HepG2 (cell line): ENCODE measurements around the gene BID. TPM values are rescaled to one million over a fixed set of nuclear protein-coding genes. Genes with fewer than 3 reads are reported as not detected.

ENCODE experiments used
- ARID2 ChIP-seq: sonication (generic); formaldehyde crosslinking; IDR thresholded peaks from 2 replicates; pipeline ENCODE4 v1.8.1; 2022; ENCODE audit warnings: mild to moderate bottlenecking, missing genetic modification reagents, borderline replicate concordance
- FOXP4 ChIP-seq: sonication (generic); formaldehyde crosslinking; IDR thresholded peaks from 2 replicates; pipeline ENCODE4 v1.4.0; 2020; ENCODE audit warnings: missing genetic modification reagents
- HHEX ChIP-seq: IDR thresholded peaks from 2 replicates; pipeline ENCODE4 v1.6.1; 2016; ENCODE audit warnings: control low read depth
- HNF4G ChIP-seq, 2 experiments: sonication (generic) in 1 of 2; formaldehyde crosslinking in 1 of 2; IDR thresholded peaks; 2 replicates each; pipeline versions ENCODE4 v1.4.0 to v1.6.1; 2011 to 2020; ENCODE audit warnings: borderline replicate concordance in 2 of 2, low read depth in 2 of 2, mild to moderate bottlenecking in 2 of 2, low read length in 1 of 2, missing genetic modification reagents in 1 of 2, moderate library complexity in 1 of 2
- MLXIP ChIP-seq: sonication (generic); formaldehyde crosslinking; IDR thresholded peaks from 2 replicates; pipeline ENCODE4 v1.9.0; 2021; ENCODE audit warnings: missing genetic modification reagents, borderline replicate concordance
- MXD1 ChIP-seq: sonication (generic); formaldehyde crosslinking; IDR thresholded peaks from 2 replicates; pipeline ENCODE4 v1.4.0; 2020; ENCODE audit warnings: mild to moderate bottlenecking, missing genetic modification reagents
- MXI1 ChIP-seq: IDR thresholded peaks from 3 replicates; pipeline ENCODE4 v1.6.1; 2012; ENCODE audit warnings: low read depth, low read length, inconsistent platforms, borderline replicate concordance
- PHF8 ChIP-seq: sonication (generic); formaldehyde crosslinking; IDR thresholded peaks from 2 replicates; pipeline ENCODE4 v1.5.0; 2020; ENCODE audit warnings: missing genetic modification reagents
- TGIF2 ChIP-seq: IDR thresholded peaks from 2 replicates; pipeline ENCODE4 v1.6.1; 2016; ENCODE audit warnings: control low read depth, missing compliant biosample characterization
- ZFP62 ChIP-seq: sonication (generic); formaldehyde crosslinking; IDR thresholded peaks from 2 replicates; pipeline ENCODE4 v1.4.0; 2020; ENCODE audit warnings: missing genetic modification reagents
- ZNF253 ChIP-seq: sonication (generic); formaldehyde crosslinking; IDR thresholded peaks from 2 replicates; pipeline ENCODE4 v1.8.0; 2022; ENCODE audit warnings: mild to moderate bottlenecking, missing genetic modification reagents, borderline replicate concordance
- ZNF264 ChIP-seq: sonication (generic); formaldehyde crosslinking; IDR thresholded peaks from 2 replicates; pipeline ENCODE4 v1.4.0; 2020; ENCODE audit warnings: missing genetic modification reagents
- ZNF318 ChIP-seq: sonication (generic); formaldehyde crosslinking; IDR thresholded peaks from 2 replicates; pipeline ENCODE4 v1.4.0; 2020; ENCODE audit warnings: mild to moderate bottlenecking, missing genetic modification reagents
- ZNF605 ChIP-seq: sonication (generic); formaldehyde crosslinking; IDR thresholded peaks from 2 replicates; pipeline ENCODE4 v1.8.0; 2022; ENCODE audit warnings: mild to moderate bottlenecking, missing genetic modification reagents
- polyA plus RNA-seq, 8 experiments: library from polyadenylated mRNA; depleted of rRNA in 3 of 8; stranded (reverse) in 7 of 8; unstranded in 1 of 8; fragments of >200 nt; fragmentation: Illumina TruSeq in 4 of 8; extraction: Trizol in 4 of 8; gene quantifications; 2 replicates each; pipeline versions ENCODE4 v1.2.1 to v1.2.3, GENCODE V29; 2011 to 2016; ENCODE audit warnings: low read depth in 4 of 8, missing spikeins in 1 of 8, mixed read lengths in 1 of 8; ENCODE audit not compliant: insufficient read depth in 1 of 8
- total RNA-seq, 5 experiments: library from RNA; depleted of rRNA; stranded (reverse); fragments of >200 nt; fragmentation: Illumina TruSeq; extraction: Trizol; gene quantifications; 2 replicates each; pipeline ENCODE4 v1.2.3, GENCODE V29; 2016; ENCODE audit warnings: low read depth in 1 of 5

BID gene
- total and polyA plus RNA-seq, 2 of the 13 experiments (the other 11 are each of a cell fraction or from before 2014, with no cell fraction given): 35.3 to 51.7 TPM

GRCh38 chr22:17786435-17787161, 12.3 kb upstream of the BID start (continued):
- TF ChIP-seq FOXP4 (CRISPR knock-in tag) (peak; percentile 67; the same call in 1 of the 2 replicates), ZFP62 (CRISPR knock-in tag) (no peak), PHF8 (CRISPR knock-in tag) (no peak), ARID2 (CRISPR knock-in tag) (no peak), MLXIP (CRISPR knock-in tag) (0 out of 2 replicates have a peak, but pooled peaks have one; percentile 15), TGIF2 (CRISPR knock-in tag) (no peak), MXD1 (CRISPR knock-in tag) (0 out of 2 replicates have a peak, but pooled peaks have one; percentile 8), HHEX (CRISPR knock-in tag) (no peak), ZNF318 (CRISPR knock-in tag) (no peak), ZNF605 (peak; percentile 82), MXI1 (peak; percentile 36; the same call in 1 of the 3 replicates), HNF4G (IDR thresholded peaks at IDR 0.05; ENCODE audit: borderline replicate concordance, low read depth, low read length) (no peak; the same call in 1 of the 2 replicates), HNF4G (CRISPR knock-in tag; IDR thresholded peaks at IDR 0.05; ENCODE audit: borderline replicate concordance, low read depth) (peak; percentile 68; the same call in 1 of the 2 replicates), ZNF264 (peak; percentile 68), ZNF253 (CRISPR knock-in tag) (no peak)
